ENCODE data around the gene DBNDD1.

DBNDD1 gene

GRCh38 chr16:90041896-90042473 is 22.7 kb upstream of the DBNDD1 start:
- TF ChIP-seq CTCF (IDR thresholded peaks at IDR 0.05): no peak
- H3K4me3 ChIP-seq (ENCODE audit: low read depth in 1 of 2, low read length in 1 of 2): no peak overlapping the region
- H3K27me3 ChIP-seq: peaks cover 18% of the 10 kb centered on the region
- no peaks in the 10 kb centered on the region for H3K9me3 ChIP-seq
- H3K4me1 ChIP-seq (ENCODE audit: control insufficient read depth in 1 of 2, insufficient read depth in 1 of 2, low read depth in 1 of 2, low read length in 1 of 2): peaks cover 3 to 5% of the 10 kb centered on the region in 2 experiments
- H3K27ac ChIP-seq: no peak overlapping the region
- H3K36me3 ChIP-seq: peaks cover 21% of the 10 kb centered on the region

- peaks cover 2% of the 10 kb centered on the region for H3K27me3 ChIP-seq
- no peaks in the 10 kb centered on the region for H3K4me1 ChIP-seq (ENCODE audit: control insufficient read depth in 1 of 2, insufficient read depth in 1 of 2, low read depth in 1 of 2, low read length in 1 of 2)
- H3K27ac ChIP-seq: no peak overlapping the region
- H3K36me3 ChIP-seq: peaks cover 28% of the 10 kb centered on the region
- no peak overlapping the region for H3K4me3 ChIP-seq (ENCODE audit: low read depth in 1 of 2, low read length in 1 of 2)
- no peak for TF ChIP-seq CTCF (IDR thresholded peaks at IDR 0.05)
- H3K9me3 ChIP-seq: no peaks in the 10 kb centered on the region
Measured at GRCh38 chr16:90040152-90041023, 21.1 kb upstream of the DBNDD1 start.

DNA sequence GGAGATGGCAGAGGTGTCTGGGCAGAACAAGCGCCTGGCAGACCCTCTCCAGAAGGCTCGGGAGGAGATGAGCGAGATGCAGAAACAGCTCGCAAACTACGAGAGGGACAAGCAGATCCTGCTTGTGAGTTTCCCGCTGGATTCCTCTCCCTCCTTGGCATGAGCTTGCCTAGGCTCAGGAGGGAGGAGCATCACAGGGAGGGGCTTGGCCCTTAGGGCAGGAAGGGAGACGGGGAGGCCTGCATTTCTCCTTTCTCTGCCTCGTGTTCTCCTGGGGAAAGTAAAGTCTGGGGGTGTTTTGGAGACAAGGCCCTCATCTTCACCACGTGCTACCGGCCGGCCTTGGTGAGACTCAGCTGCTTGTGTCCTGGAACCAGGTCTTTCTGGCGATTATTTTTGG is 18.0 kb upstream of the DBNDD1 start:
- H3K4me3 ChIP-seq (ENCODE audit: low read depth in 1 of 2, low read length in 1 of 2): no peak overlapping the region
- peaks cover 28% of the 10 kb centered on the region for H3K36me3 ChIP-seq
- no peaks in the 10 kb centered on the region for H3K27me3 ChIP-seq
- TF ChIP-seq CTCF (IDR thresholded peaks at IDR 0.05): no peak
- no peaks in the 10 kb centered on the region for H3K9me3 ChIP-seq
- no peak overlapping the region for H3K27ac ChIP-seq
- H3K4me1 ChIP-seq (ENCODE audit: control insufficient read depth in 1 of 2, insufficient read depth in 1 of 2, low read depth in 1 of 2, low read length in 1 of 2): peaks cover 0 to 2% of the 10 kb centered on the region in 2 experiments

DNA sequence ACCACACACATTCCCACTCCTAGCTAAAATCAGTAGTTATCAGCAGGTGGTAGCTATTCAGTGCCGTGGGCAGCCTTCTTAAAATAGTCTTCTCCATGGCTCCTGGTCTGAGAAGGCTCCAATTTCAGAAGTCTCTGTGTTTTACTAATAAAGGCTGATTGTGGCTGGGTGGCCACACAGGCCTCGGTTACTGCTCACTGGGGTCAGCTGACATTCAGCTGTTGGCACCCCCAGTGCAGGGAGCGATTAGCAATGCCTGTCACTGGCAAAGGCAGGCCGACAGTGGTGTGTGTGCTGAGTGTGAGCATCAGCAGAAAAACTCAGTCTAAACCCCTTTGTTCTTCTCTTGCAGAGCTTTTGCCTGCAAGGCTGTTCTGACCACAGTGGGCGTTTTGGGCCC is 16.6 kb upstream of the DBNDD1 start:
- Histone ChIP-seq H3K4me1 (ENCODE audit: control insufficient read depth in 1 of 2, insufficient read depth in 1 of 2, low read depth in 1 of 2, low read length in 1 of 2) (peaks cover 0 to 2% of the 10 kb centered on the region in 2 experiments), H3K4me3 (ENCODE audit: low read depth in 1 of 2, low read length in 1 of 2) (no peak overlapping the region), H3K27me3 (no peaks in the 10 kb centered on the region), H3K9me3 (no peaks in the 10 kb centered on the region), H3K27ac (no peak overlapping the region), H3K36me3 (peaks cover 28% of the 10 kb centered on the region)
- no peak for TF ChIP-seq CTCF (IDR thresholded peaks at IDR 0.05)

- no peak for TF ChIP-seq CTCF (IDR thresholded peaks at IDR 0.05)
- Histone ChIP-seq H3K36me3 (peaks cover 21% of the 10 kb centered on the region), H3K4me1 (ENCODE audit: control insufficient read depth in 1 of 2, insufficient read depth in 1 of 2, low read depth in 1 of 2, low read length in 1 of 2) (peaks cover 0 to 2% of the 10 kb centered on the region in 2 experiments)
Measured at GRCh38 chr16:90034504-90034903, 15.2 kb upstream of the DBNDD1 start.

More at GRCh38 chr16:90034504-90034903, 15.2 kb upstream of the DBNDD1 start:
- Histone ChIP-seq H3K9me3 (no peaks in the 10 kb centered on the region), H3K4me3 (ENCODE audit: low read depth in 1 of 2, low read length in 1 of 2) (no peak overlapping the region), H3K27me3 (no peaks in the 10 kb centered on the region), H3K27ac (no peak overlapping the region)
